Fibroblast of skin of left biceps (primary cell): ENCODE measurements around the gene NPAS2.
A peak's percentile ranks its signal among the peaks of the same experiment; 100 is the strongest.

Experiments used
- DNase-seq, 2 experiments: peaks; one replicate each; pipeline ENCODE4 v3.0.0-alpha.2; 2013; ENCODE audit warnings: low read depth in 2 of 2

Gene NPAS2

GRCh38 chr2:101012054-101012705 lies 192.2 kb downstream of the NPAS2 start:
- DNase-seq, result no peak

DNA sequence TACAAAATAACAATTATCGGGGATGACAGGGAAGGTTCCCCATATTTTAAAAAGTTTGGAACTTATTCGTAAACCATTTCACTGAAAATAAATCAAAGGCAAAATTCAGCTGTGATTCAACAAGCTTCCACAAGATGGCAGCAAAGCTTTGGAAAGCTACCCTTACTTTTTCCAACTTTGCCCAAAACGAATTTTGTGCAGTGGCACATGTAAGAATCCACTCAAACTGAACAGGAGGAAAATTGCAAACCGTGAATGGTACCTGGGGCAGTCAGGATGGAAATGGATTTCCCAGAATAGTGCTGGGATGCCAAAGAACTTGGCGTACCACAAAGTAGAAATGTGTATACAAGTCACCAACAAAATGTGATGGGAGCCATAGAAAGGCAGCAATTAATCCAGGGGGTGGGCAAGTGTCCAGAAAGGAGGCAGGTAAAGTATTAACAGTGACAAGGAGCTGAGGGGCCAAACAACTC lies 192.8 kb downstream of the NPAS2 start:
- peak in 1 of 2 experiments; percentile 6 for DNase-seq

DNA sequence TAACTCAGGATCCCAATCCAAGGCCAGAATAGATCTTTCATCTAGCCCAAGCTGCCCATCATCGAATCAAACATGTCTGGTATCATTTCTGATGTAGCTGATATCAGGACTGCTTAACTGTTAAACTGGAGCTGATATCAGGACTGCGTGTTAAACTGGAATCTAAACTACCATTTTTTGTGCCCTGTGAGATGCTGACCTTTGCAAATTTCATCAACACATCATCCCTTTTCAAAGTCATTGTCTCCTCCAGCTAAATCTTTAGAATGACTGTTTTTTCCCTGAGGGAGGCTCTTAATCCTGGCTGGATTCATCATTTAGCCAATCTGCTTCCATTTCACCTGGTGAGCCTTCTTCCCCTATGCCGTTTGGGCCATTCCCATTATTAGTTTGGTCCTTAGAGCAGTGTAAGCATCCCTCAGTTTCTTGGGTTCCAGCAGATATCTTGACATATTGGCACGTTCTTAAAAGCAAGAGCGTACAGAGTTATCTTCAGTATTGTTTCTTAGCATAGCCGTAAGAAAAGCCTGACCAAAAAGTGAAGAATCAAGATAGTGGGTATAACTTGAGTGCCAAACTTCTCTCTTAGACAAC lies 194.4 kb downstream of the NPAS2 start:
- DNase-seq, result no peak

GRCh38 chr2:101017371-101017770 lies 197.4 kb downstream of the NPAS2 start:
- no peak for DNase-seq

- no peak for DNase-seq
Measured at GRCh38 chr2:101018934-101019333, 199.0 kb downstream of the NPAS2 start.

DNA sequence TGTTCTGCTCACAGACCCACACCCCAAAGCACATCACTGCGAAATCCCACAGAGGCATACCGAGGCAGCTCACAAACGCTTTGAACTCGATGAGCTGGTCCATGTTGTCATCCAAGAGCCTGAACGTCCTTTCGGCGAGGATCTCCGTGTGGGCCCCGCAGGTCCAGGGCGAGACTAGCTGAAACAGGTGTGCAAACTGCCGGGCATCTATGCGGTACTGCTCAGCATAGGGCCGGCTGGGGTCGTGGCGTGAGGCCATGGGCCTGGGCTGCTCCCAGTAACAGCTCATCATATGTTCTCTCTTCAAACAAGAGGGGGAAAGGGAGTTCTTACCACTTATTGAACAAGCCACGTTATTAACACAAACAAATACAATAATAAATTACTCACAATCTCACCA lies 202.3 kb downstream of the NPAS2 start:
- DNase-seq, result no peak

DNA sequence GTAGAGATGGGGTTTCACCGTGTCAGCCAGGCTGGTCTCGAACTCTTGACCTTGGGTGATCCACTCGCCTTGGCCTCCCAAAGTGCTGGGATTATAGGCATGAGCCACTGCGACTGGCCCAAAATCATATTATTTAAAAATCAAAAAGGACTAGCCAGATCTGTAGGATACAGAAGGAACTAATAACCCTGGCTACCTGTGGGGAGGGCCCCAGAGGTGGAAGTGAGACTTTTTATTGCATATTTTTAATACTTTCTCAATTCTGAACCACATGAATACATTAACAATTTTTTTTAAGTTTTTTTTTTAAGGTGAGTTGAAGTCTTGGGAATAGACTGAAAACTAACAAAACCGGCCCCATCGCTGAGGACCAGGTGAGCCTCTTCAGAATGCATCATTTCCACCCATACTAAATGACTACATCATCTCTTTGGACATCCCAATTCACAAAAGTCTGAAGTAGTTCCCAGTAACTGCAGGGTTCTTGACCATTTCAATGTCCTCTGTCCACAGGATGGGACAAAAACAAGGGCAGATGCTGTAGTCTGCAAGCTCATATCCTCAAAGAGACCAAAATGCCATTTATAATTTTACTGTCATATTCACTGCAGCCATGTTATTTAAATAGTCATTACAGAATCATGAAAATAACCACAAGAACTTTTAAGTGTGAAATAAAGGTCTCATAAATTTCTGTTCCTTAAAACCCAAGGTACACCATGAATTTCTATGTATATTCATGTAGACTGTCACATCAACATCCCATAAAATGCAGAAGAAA lies 203.6 kb downstream of the NPAS2 start:
- DNase-seq, result no peak

DNA sequence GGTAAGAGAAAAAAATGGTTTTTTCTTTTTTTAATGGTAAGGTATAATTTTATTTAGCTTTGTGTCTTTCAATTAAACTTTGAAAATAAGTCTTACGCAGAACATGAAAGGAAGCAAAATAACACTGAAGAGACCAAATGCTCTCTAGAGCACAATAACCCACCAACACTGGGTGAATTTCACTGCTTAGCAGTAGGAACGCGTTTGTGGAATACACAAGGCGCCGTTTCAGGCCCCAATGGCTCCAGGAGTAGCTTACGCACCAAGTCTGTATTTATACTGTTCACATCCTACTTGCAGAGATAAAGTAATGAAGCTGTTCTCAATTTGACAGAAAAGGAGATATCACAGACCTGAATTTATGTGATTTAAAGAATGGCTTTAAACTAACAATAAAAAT lies 205.6 kb downstream of the NPAS2 start:
- no peak for DNase-seq

DNA sequence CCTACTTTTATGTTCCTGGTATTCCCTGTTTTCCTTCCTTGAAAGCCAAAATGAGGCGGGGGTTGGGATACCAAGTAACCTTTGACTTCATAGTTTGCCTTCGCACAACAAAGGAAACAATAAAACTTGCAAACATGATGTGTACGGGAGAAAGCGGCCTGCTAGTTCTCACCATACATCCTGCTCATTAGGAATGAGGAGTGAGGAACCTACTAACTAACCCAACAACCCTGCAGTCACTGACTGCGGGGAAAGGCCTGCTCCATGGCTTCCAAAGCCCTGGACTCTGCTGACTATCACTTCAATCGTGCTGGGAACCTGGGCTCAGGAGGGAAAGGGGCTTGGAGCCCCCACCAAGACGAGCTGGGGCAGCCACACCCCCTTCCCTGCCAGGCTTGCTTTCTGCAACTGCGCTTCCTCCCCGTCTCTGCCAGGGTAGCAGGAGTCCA lies 206.3 kb downstream of the NPAS2 start:
- DNase-seq, result no peak

GRCh38 chr2:101026923-101027469 lies 207.1 kb downstream of the NPAS2 start:
- no peak for DNase-seq

- DNase-seq, result no peak
Measured at GRCh38 chr2:101027852-101028251, 207.9 kb downstream of the NPAS2 start.

- no peak for DNase-seq
Measured at GRCh38 chr2:101030866-101031554, 211.1 kb downstream of the NPAS2 start.

DNA sequence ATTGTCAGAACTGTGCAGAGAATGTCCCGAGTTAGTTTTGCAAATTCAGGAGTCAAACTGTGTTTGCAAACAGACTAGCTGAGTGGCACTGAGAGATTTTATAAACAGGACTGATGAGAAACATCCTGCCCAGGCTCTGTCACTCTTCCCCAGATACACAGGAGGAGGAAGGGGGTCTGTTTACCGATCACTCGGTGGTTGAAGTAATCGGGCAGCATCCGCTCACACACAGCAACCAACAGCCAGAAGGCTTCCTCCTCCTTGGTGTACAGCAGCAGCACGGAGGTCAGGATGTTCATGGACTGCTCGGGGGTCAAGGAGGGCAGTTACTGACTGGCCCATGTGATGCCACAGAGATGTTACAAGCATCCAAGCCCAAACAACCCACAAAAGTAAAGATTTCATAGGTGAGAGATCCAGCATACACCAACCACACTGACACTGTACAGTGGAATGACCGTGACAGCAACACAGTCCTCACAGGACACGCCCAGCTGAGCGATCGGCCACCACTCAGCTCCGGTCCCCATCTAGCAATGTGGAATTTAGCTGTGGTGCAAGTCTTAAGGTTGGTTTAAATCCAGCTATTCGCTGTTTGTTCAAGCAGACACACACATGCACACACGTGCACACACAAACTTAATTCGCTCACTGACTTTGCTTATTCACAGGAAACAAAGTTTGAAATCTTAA lies 212.3 kb downstream of the NPAS2 start:
- DNase-seq, result no peak

DNA sequence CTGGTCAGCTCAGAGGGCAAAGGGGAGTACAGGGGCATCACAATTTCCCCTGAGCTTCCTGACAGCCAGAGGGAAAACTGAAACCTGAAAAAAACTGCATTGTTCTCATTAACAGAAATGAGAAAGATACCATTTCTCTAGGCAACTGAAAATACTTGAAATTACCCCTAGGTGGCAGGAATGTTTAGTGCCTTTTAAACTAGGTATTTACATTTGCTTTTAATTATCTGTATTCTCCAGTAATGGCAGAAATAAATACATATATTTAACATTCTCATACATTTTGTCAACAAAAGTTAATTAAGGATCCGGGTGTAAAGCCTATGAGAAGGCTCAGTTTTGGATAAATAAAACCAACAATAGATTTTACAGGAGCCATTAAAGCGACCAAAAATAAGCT lies 216.6 kb downstream of the NPAS2 start:
- peak in 1 of 2 experiments; percentile 8 for DNase-seq

DNA sequence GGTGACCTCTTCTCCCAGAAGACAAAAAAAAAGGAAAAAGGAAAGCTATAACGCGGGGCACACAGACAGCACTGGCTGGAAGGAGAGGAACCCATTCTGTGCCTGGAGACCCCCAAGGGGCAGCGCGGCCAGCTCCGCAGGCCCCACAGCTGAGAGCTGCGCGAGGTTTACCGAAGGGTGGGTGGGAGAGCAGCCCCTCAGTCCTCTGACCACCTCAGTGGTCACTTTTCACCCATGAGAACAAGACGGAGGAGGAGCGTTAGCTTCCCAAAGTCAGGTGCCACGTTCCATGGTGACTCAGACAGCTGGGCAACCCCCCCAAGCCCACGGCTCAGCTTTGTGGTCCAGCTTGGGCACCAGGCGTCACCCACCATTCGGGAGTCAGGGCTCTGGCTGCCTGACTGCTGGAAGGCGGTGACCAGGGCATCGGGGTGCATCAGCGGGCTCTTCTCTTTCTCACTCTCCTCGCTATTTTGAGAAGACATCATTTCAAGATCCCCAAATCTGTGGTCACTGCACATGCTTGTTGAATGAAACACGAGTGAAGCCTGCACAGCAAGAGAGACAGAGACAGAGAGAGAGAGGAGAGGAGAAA lies 217.3 kb downstream of the NPAS2 start:
- DNase-seq, result no peak

- no peak for DNase-seq
Measured at GRCh38 chr2:101038455-101039255, 218.7 kb downstream of the NPAS2 start.

DNA sequence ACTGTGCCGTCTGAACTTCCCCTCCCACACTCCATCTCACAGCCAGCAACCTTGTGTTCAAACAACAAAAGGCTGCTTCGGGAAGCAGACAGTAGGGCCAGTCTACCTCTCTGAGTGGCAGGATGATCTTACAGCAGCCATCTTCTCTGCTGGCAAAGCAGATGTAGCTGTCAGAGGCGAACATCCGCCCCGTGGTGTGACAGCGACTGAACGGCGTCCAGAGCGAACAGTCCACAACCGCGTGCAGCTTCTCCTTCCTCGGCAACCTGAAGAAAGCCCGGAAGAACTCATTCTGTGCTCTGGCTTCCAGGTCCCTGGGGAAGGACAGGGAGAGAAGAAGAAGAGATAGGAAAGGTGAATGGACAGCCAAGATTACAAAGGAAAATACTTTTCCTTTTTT lies 220.1 kb downstream of the NPAS2 start:
- no peak for DNase-seq

GRCh38 chr2:101040761-101041160 lies 220.8 kb downstream of the NPAS2 start:
- DNase-seq, result no peak

DNA sequence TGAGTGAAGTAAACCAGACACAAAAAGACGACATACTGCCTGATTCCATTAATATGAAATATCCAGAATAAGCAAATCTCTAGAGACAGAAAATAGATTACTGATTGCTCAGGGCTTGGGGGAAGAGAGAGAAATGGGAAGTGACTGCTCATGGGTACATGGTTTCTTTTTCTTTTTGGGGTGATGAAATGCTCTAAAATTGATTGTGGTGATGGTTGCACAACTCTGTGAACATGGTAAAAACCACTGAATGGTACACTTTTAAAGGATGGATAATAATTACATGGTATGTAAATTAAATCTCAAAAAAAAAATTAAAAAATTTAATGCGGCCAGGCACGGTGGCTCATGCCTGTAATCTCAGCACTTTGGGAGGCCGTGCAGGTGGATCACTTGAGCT lies 221.5 kb downstream of the NPAS2 start:
- no peak for DNase-seq

GRCh38 chr2:101045330-101045729 lies 225.4 kb downstream of the NPAS2 start:
- DNase-seq, result no peak
